Activated CD8-positive, alpha-beta memory T cell treated with anti-CD3 and anti-CD28 coated beads, Interleukin-2, amount 50 U/mL, for 48 hours (primary cell): ENCODE data around the gene MRPL33.
"Not testable (repeated sequence)": the region's sequence is repeated elsewhere in the genome, so short reads cannot be mapped to it uniquely, and the experiment has no call there.

Experiments
- DNase-seq: peaks from one replicate; pipeline ENCODE4 v3.0.0-alpha.2; 2020

The MRPL33 gene

DNA sequence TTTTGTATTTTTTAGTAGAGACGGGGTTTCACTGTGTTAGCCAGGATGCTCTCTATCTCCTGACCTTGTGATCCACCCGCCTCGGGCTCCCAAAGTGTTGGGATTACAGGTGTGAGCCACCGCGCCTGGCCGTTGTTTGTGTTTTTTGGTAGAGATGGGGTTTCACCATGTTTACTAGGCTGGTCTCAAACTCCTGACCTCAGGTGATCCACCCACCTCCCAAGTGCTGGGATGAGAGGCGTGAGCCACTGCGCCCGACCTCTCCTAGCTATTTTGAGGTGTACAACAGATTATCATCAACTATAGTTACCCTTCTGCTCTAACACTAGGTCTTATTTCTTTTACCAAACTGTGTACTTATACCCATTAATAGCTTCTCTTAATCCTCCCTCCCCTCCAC, 28.9 kb upstream of the MRPL33 start:
- no peak for DNase-seq

DNA sequence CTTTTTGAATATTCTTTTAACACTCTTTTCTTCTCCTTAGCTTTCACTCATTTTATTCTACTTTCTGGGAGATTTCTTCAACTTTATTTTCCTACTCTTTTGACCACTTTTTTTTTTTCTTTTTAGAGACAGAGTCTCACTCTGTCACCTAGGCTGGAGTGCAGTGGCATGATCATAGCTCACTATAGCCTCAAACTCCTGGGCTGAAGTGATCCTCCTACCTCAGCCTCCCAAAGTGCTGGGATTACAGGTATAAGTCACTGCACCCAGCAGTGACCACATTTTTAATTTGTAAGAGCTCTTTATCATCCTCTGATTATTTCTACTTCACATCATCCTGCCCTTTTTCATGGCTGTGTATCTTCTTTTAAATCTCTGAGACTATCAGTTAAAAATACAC, 26.0 kb upstream of the MRPL33 start:
- DNase-seq, result not testable (repeated sequence)

DNA sequence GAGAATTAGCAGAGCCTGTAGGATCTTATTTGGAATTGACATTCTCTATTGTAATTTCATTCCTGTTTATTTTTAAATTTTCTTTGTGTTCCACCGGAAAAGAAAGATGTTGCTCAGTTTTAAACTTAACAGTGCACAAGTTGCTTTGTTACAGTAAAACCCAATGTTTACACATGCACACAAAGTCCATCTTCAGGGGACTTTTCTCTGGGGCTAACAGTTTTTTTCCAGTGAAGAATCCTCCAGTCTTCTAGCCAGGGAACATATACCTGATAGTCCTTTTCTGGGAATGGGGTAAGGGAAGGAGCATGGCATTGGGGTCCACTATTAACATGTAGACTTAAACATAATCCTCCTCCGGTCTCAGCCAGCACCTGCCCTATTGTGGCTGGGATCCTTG, 25.2 kb upstream of the MRPL33 start:
- no peak for DNase-seq

DNA sequence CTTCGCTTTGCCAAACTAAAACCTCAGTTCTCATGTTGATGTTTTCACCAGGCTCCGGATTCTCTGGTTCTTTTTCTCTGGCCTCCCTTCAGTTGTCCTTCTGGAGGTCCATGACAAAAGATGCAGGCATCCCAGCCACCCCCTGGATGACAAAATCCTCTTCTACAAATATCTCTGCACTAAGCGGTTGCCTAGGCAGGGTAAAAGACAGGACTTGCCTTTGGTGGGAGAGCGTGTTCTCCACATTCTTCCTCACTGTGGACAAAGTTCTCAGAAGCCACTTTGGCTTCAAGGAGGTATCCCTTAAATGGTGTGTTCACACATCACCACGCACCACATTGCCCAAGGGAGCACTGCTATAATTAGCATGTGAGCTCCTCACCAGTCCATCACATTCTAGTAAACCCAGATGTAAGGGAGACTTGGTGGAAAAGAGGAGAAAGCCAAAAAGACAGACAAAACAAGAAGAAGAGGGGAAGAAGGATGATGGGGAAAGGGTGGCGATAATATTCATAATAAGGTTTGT, 23.6 kb upstream of the MRPL33 start:
- no peak for DNase-seq

DNA sequence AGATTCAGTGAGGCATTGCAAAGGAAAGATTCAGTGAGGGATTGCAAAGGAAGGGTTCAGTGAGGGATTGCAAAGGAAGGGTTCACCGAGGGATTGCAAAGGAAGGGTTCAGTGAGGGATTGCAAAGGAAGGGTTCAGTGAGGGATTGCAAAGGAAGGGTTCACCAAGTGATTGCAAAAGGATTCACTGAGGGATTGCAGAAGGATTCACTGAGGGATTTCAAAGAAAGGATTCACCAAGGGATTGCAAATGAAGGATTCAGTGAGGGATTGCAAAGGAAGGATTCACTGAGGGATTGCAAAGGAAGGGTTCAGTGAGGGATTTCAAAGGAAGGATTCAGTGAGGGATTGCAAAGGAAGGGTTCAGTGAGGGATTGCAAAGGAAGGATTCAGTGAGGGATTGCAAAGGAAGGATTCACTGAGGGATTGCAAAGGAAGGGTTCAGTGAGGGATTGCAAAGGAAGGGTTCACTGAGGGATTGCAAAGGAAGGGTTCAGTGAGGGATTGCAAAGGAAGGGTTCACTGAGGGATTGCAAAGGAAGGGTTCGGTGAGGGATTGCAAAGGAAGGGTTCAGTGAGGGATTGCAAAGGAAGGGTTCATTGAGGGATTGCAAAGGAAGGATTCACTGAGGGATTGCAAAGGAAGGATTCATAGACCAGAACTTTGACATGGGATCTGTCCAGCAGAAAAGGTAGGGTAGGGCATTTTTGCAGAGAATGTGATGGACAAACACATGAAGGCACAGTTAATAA, 22.5 kb upstream of the MRPL33 start:
- DNase-seq, result not testable (repeated sequence)

DNA sequence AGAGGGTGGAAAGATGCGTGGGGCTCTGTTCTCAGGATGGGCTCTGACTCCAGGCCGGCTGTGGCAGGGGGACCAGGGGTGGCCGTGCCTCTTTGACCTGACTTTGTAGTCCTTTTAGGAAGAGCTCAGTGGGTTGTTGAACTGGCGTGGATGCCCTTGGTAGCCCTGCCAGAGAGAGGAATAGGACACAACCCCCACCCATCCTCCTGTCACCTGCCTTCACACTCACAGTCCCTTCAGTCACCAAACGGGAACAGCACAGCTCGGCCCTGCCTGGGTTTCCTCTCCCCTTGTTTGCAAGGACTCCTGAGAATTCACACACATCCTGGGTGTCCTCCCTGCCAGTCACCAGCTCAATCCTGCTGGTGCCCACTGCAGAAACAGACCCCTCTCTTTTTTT, 20.1 kb upstream of the MRPL33 start:
- no peak for DNase-seq

DNA sequence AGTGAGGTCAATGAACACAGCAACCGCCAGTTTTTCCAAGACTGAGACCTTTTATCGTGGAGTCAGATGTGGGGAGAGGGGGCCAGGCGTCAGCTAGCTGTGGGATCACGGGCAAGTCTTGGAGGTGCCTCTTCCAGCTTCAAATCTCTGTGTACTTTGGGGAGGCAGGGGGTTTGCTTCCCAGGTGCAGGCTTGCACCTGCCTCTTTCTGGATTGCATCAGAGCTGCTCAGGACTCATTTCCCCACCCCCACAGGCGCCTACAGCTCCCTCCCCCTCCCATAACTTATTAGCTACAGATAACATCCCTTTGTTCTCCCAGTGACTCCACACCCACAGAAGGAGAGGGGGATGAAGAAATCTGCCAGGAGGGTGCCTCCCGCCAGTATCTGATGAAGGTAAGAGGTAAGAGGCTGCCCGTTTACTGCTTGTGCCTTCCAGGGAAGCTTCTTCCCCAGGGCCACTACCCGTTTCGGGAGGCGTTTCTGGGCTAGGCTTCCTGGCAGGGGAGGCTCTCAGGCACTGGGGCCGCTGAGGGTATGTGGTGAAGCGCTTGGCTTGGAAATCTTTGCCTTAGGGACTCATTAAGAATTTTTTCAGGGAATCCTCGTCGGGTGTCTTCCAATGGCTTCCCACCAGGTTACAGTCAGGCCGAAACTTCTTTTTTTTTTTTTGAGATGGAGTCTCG, 18.8 kb upstream of the MRPL33 start:
- DNase-seq, result no peak

DNA sequence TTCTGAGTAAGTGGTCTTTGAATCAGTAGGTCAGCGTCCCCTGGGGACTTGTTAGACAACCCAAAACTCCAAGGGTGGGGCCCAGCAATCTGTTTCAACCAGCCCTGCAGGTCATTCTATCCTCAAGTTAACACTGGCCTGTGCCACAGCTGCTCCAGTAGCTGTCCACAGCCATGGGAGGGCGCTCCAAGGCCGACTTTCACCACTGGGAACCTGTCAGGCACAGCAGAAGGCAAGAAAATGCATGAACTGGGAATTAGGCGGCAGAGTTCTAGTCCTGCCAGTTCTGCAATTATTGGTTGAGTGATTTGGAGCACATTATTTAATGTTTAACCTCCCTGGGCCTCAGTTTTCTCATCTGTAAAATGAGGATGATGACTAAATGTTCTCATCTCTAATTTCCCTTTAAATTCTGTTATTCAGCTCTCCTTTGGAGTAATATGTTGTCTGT, 17.4 kb upstream of the MRPL33 start:
- peak; percentile 86 for DNase-seq

DNA sequence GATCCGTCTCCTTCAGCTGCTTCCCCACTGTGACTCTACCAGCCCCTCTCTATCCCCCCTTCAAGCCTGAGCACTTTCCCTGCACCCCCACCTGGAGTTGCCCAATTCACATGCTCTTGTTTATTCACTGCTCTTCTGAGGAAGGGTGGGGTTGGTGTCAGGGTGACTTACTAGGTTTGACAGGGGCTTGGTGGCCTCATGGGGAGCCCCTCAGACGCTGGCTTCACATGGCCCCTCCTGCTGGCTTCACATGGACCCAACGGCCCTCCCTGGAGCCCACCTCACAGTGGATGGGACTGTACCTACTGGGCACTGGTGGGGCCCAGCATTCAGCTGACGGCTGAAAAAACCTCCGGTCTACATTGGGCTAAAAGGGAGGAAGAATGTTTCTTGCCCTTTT, 16.7 kb upstream of the MRPL33 start:
- no peak for DNase-seq

DNA sequence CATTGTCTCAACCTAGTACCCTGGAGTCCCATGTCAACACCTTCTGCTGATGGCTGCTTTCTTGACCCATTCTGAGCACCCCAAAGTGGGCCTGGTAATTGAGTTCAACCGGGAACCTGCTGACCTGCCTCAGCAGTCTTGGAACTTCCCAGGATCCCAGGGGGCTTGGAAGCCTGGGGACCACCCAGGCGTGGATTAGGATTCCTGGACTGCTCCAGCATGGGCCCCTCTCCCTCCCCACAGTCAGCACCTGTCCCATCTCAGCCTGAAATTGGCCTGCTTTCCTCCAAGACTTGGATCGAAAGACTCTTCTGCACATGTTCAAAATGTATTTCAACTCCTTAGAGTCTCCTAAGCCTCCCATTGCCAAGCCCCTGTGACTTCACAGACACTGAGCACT, 15.4 kb upstream of the MRPL33 start:
- DNase-seq, result no peak

DNA sequence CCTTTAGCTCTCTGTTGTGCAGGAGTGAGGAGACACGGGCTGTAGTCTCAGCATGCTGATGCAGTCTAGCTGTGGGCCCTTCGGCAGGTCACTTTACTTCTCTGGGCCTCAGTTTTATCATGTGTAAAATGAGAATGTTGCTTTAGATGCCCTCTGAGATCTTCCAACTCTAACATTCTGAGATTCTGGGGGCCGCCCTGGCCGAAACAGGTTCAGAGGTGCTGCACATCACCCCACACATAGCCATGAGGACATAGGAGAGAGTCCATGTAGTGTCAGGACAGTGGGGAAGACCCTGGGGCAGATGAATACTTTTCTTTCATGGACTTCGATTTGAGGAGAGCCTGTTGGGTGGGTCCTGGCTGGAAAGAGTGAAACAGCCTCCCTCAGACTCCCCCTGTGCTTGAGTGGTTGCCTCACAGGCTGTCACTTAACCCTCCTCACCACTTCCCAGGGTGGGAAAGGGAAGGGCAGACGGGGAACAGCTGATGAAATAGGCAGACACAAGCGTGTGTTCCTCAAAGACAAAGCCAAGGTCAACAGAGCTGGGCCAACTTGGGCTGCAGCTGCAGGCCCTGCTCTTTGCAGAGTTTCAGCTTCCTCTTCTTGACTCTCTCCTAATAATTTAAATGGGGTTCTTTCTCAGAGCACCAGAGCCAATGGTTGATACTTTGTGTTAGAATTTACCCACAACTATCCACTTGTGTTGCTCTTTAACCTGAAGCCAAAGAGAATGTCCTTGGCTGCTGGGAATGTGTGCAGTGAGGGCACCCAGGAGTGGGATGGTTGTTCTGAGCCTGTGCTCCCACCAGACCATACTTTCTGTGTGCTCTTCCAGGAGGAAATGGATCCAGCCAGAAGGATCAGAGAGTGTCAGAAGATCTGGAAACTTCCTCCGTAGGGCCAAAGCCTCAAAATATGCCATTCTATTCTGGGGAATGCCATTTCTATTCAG, 14.7 kb upstream of the MRPL33 start:
- no peak for DNase-seq

DNA sequence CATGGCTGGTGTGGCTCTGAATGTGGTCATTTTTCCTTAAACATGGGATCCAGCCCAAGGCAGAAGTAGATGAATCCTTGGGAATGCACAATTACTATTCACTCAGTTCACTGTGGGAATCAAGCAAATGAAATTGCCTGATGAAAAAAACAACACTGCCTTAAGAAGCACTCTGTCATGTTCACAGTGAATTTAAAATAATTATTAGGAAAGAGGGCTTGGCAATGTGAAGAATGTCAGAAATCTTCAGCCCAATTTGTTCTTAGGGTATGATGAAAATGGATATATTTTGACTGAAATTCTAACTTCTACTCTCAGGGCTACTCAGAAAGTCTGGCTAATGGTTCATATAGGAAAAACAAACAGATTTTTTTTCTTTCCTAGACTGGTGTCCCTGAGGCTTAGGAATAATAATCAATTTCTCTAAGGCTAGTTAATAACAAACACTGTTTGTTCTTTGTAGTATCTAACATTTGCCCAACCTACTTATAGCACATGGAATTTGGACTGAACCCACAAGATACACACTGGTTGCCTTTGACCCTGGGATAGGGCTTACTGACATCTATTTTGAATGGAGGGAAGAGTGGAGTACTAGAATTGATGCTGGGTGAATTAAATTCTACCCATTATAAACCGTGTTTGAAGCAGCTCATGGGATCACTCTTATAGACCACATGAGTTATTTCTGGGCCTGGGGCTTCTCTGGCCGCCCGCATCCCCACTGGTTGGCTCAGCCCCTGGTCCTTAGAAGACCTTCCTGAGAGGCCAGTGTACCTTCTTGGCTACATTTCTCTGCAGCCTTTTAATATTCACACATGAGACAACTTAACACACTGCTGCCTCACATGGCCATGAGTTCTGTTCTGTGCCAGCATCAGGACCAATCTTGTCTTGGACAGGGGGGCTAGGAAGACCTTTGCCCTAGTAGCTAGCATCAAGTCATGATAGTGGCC, 8.3 kb upstream of the MRPL33 start:
- no peak for DNase-seq

DNA sequence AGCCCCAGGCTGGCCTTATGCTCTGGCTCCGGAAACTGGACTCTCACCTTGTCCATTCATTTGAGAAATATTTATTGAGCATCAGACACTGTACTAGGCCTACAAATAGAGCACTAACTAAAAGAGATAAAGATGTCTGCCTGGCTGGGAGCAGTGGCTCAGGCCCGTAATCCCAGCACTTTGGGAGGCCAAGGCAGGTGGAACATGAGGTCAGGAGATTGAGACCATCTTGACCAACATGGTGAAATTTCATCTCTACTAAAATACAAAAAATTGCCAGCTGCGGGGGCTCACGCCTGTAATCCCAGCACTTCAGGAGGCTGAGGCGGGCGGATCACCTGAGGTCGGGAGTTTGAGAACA, 7.6 kb upstream of the MRPL33 start:
- DNase-seq, result no peak

DNA sequence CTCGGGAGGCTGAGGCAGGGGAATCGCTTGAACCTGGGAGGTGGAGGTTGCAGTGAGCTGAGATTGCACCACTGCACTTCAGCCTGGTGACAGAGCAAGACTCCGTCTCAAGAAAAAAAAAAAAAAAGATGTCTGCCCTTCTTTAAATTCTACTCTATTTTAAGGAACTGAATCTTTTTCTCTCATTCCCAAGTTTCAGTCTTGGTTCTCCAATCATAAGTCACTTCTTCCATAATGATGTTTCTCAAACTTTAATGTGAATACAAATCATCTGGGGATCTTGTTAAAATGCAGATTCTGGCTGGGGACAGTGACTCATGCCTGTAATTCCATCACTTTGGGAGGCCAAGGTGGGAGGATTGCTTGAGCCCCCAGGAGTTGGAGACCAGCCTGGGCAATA, 7.0 kb upstream of the MRPL33 start:
- not testable (repeated sequence) for DNase-seq

DNA sequence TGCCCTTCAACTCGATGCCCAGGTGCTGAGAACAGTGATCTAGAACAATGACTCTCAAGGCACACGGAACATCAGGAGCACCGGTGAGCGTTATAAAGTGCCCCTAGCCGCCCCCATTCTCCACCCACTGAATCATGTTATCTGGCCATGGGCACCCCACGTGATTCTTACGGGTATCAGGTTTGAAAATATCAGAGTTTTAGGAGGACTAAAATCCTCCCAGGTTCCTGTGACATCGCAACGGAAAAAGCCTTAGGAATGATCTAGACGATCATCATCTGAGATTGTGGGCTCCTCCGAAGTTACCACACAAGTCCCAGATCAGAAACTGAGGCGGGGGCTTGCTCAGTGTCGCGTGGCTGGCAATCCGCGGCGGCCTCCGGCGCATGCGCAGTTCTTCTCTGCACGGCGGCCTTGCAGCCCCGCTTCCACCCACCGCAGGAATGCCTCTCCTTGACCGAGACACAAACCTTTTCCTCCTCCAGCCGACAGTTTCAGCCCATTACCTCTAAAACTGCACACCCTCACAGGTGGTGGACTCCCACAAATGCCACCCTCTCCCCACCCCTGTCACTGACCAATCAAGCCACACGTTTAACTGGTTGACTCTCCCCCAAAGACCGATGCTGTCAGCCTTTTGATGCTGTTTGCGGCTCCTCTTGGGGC, 5.8 kb upstream of the MRPL33 start:
- peak; percentile 83 for DNase-seq

DNA sequence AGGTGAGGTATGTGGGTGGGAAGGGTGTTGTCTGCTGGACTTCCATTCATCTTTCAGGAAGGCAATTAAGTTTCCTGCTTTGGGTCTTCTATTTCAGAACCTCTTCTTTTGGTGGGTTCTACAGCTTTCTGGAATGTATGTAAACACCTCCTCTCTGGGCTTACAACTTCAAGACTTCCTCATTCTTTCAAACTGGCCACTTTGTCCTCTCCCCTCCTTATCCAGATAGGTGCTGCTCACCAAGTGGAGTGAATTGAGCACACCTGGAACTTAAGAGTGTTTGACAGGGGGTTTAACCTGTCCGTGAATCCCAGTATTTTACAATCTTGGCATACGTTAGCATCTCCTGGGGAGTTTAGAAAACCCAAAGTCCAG, 5.2 kb upstream of the MRPL33 start:
- DNase-seq, result no peak

DNA sequence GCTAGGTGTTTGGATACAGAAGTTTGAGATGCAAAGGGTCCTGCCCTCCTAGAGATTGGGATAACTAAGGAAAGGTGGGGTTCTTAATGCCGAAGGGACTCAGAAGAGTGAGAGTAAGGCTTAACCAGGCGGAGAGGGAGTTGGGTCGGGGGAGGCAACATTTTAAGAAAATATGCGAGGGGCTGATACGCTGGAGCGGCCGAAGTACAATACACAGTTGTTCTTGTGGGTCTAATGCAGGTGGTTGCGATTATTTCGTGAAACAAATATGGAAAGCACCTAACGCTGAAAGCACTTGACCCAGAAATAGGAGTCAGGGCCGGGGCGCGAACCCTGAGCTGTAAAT, 344 bp upstream of the MRPL33 start:
- no peak for DNase-seq

DNA sequence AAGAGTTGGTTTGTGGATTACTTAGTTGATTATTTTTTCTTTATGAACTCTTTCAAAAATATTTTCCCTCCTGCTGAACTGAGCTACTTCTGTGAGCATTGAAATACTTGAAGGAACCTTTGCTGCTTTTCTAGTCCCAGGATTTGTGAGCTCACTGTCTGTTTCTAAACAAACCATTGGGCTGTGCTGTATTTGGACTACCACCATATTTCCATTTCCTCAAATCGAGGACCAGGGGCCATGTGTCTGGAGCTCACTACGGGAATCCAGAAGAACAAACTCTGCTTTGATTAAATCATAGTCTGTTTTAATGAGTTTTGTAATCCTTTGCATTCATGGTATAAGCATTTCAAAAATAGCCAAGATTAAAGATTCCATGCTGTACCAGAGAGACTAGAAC, 1.3 kb downstream of the MRPL33 start:
- peak; percentile 13 for DNase-seq

DNA sequence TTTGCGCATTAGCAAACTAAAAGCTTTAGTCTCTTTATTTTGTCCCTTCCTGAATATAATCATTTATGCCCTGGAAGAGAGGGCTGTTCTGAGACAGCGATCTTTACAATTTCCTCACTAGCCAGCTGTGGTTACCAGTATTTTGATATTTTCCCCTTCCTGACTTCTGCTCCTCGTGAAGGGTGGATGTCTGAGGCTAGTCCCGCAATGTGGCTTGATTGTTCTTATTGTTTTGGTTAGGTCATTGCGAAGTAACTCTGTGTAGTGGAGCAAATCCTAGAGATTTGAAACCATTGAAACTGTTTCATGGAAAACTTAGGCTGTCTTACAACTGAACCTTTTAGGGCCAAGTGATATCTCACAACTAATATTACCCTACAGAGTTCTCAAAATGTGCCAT, 2.4 kb downstream of the MRPL33 start:
- peak; percentile 7 for DNase-seq

DNA sequence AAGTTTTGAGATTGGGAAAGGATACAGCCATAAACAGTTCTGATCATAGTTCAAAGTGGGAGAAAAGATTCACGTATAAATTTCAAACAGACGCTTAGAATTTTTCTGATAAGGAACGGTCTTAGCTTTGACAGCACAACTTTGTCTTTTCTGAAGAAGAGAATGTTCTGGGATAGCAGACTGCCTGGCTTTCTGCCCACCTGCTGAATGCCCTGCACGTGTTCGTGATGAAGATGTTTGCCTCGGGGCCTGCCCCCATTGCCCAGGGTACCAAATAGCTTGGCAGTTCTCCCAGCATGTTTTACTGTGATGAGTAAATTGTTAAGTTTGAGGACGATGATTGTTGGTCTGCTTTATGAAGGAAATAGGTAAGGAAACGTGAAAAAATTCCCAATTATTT, 4.6 kb downstream of the MRPL33 start:
- DNase-seq, result peak; percentile 18

DNA sequence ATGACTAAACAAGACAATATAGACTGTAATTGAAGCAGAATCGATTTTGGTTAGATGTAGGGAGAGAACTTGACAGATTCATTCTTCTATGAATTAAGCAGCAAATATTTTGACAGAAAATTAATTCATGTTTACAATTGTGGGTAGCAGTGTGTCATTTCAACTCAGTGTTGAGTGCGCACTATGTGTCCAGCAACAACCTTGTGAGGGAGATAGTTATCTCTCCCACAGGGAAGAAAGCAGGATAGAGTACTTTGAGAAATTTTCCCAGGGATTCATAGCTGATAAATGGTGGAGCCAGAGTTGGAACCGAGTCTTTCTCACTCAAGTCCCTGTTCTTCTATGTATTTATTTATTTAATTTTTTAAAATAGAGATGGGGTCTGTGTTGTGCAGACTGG, 5.2 kb downstream of the MRPL33 start:
- DNase-seq, result no peak
